Transverse colon (tissue), 4 donors: ENCODE data around the gene PLSCR1. TPM values are rescaled to one million over a fixed set of nuclear protein-coding genes. Genes with fewer than 3 reads are reported as not detected.

Experiments
- DNase-seq: peaks from one replicate; pipeline ENCODE4 v3.0.0-alpha.2; 2019
- H3K27ac ChIP-seq, 4 donors: fragments of 200-600 bp; sonication (generic); 2 replicates each; pipeline ENCODE4 v1.5.1; 2016 to 2018; ENCODE audit warnings: inconsistent platforms in 4 of 4
- H3K27me3 ChIP-seq: fragments of 200-600 bp; sonication (generic); 2 replicates; pipeline ENCODE4 v1.5.1; 2017; ENCODE audit warnings: inconsistent platforms
- H3K36me3 ChIP-seq, 4 donors: fragments of 200-600 bp; sonication (generic); 2 replicates each; pipeline ENCODE4 v1.5.1; 2017 to 2019; ENCODE audit warnings: inconsistent platforms in 4 of 4
- H3K4me1 ChIP-seq, 4 donors: fragments of 200-600 bp; sonication (generic); 2 replicates each; pipeline ENCODE4 v1.5.1; 2017 to 2020; ENCODE audit warnings: inconsistent platforms in 4 of 4
- H3K4me3 ChIP-seq, 4 donors: fragments of 200-600 bp; sonication (generic); 1 replicate in 1 of 4; 2 replicates in 3 of 4; pipeline versions ENCODE4 v1.5.1 to v1.6.1; 2017 to 2019; ENCODE audit warnings: inconsistent platforms in 4 of 4
- H3K9me3 ChIP-seq, 2 donors: fragments of 200-600 bp; sonication (generic); 2 replicates each; pipeline ENCODE4 v1.5.1; 2017 to 2019; ENCODE audit warnings: inconsistent platforms in 2 of 2
- EP300 ChIP-seq: sonication (generic); formaldehyde crosslinking; IDR thresholded peaks from one replicate; pipeline ENCODE4 v1.6.1; 2017; ENCODE audit warnings: antibody characterized with exemption, low read depth
- POLR2A ChIP-seq: fragments of 450-650 bp; IDR thresholded peaks from one replicate; pipeline ENCODE4 v1.6.1; 2016; ENCODE audit warnings: antibody characterized with exemption, mild to moderate bottlenecking, moderate library complexity
- POLR2AphosphoS5 ChIP-seq, 3 donors: sonication (generic); formaldehyde crosslinking; IDR thresholded peaks; one replicate each; pipeline ENCODE4 v1.6.1; 2016; ENCODE audit warnings: antibody characterized with exemption in 3 of 3
- WGBS, 2 donors: methylation state at CpG; one replicate each; pipeline ENCODE4 v1.1.5; 2018; ENCODE audit warnings: low coverage in 1 of 2; 5-methylcytosine and 5-hydroxymethylcytosine counted together
- in situ Hi-C, 4 donors: fragments of 200-750 bp; cut with MboI; loops; one replicate each; pipeline versions ENCODE4 v1.15.0 to v1.15.1; 2017; ENCODE audit warnings: low sequenced_read_pairs in 3 of 4, low pct_ligation_motif_present in 1 of 4, low pct_unique_long_range_greater_than_20kb in 1 of 4
- intact Hi-C: fragments of 100-400 bp; cut with DNase I; formaldehyde crosslinking; loops from one replicate; pipeline ENCODE4 v1.15.1; 2023; ENCODE audit warnings: low total_unique reads
- small RNA-seq, 4 donors: library from RNA; depleted of rRNA; stranded (forward); fragments of <200 nt; gene quantifications; one replicate each; pipeline ENCODE3, GENCODE V24; 2016
- total RNA-seq, 4 donors: library from RNA; depleted of rRNA; stranded (reverse); fragments of >200 nt; gene quantifications; one replicate each; pipeline ENCODE4 v1.1.0, GENCODE V29; 2016
- TF ChIP-seq, protein P1 (sequence below), 5 experiments: fragments of 200-600 bp in 3 of 5; fragments of 450-650 bp in 2 of 5; sonication (generic) in 3 of 5; IDR thresholded peaks; 1 replicate in 2 of 5; 2 replicates in 3 of 5; pipeline ENCODE4 v1.5.1; 2016 to 2017; ENCODE audit warnings: antibody characterized with exemption in 5 of 5, inconsistent platforms in 3 of 5, mild to moderate bottlenecking in 2 of 5, moderate library complexity in 1 of 5

Gene PLSCR1
- total RNA-seq, 4 donors from 2014 or later: 101 to 333 (median 214) TPM

DNA sequence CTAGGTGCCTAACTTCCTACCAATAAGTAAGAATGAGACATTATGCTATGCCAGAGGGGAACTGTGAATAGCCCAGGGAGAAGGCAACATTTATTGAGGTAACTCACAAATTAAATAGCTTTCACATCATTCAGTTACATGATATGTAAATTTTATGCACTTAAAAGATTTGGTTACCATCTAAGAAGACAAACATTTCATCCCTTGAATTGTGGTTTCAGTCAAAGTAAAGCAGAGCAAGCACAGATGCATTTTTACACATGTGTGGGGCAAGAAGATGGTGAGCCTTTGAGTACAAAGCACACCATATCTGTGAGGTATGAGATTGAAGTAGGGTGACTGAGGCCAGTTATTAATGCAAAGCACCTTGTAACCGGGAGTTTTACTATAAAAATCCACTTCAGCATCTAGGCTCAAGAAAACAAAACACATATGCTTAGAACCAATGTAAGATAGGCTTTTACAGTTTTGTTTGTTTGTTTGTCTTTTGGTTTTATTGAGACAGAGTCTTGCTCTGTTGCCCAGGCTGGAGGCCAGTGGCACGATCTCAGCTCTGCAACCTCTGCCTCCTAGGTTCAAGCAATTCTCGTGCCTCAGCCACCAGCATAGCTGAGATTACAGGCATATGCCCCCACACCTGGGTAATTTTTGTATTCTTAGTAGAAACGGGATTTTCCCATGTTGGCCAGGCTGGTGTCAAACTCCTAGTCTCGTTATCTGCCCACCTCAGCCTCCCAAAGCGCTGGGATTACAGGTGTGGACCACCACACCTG lies 78.5 kb downstream of the PLSCR1 start:
- in situ Hi-C loops: no loop called here
- intact Hi-C loops: no loop called here
- Histone ChIP-seq H3K4me1 (peaks cover 0 to 19% (median 5%) of the 10 kb centered on the region in 4 donors), H3K27me3 (no peaks in the 10 kb centered on the region), H3K9me3 (no peaks in the 10 kb centered on the region), H3K36me3 (no peaks in the 10 kb centered on the region), H3K27ac (no peak overlapping the region), H3K4me3 (no peak overlapping the region)
- no peak for TF ChIP-seq POLR2AphosphoS5 (IDR thresholded peaks at IDR 0.05)
- TF ChIP-seq, protein P1, sequence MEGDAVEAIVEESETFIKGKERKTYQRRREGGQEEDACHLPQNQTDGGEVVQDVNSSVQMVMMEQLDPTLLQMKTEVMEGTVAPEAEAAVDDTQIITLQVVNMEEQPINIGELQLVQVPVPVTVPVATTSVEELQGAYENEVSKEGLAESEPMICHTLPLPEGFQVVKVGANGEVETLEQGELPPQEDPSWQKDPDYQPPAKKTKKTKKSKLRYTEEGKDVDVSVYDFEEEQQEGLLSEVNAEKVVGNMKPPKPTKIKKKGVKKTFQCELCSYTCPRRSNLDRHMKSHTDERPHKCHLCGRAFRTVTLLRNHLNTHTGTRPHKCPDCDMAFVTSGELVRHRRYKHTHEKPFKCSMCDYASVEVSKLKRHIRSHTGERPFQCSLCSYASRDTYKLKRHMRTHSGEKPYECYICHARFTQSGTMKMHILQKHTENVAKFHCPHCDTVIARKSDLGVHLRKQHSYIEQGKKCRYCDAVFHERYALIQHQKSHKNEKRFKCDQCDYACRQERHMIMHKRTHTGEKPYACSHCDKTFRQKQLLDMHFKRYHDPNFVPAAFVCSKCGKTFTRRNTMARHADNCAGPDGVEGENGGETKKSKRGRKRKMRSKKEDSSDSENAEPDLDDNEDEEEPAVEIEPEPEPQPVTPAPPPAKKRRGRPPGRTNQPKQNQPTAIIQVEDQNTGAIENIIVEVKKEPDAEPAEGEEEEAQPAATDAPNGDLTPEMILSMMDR (IDR thresholded peaks at IDR 0.05): no peak
- TF ChIP-seq POLR2A: no peak
- TF ChIP-seq EP300: no peak
- 83 to 84% methylated on average over 6 of the region's 6 CpGs for WGBS, 2 donors
- DNase-seq: no peak

Small RNAs within 50 kb of the gene (small RNA-seq; reads per million reads assigned to genes)
- 0 reads per million in 4 donors for gene RNU6-428P

Other genes with a start within 250 kb of the PLSCR1 start
- gene PLSCR2, start 75.0 kb downstream of the PLSCR1 start, total RNA-seq: 1 to 10 TPM in 2 of 4 donors, not detected in 2; 1.3 to 2.9 TPM
- not detected for gene PLSCR5, start 60.7 kb upstream of the PLSCR1 start, total RNA-seq